Effector memory CD8-positive, alpha-beta T cell (primary cell): ENCODE results near the gene NKD1.
"Not testable (repeated sequence)": the region's sequence is repeated elsewhere in the genome, so short reads cannot be mapped to it uniquely, and the experiment has no call there.

ENCODE experiments used
- ATAC-seq: fragments of 150-1000 bp; cut with Tn5 transposase; replicated peaks from 2 replicates; pipeline ENCODE4 v1.10.0; 2021; ENCODE audit warnings: mild to moderate bottlenecking, moderate library complexity
- DNase-seq, 3 experiments: peaks; one replicate each; pipeline ENCODE4 v3.0.0; 2021
- H3K27ac Mint-ChIP-seq, 2 donors: one replicate each; pipeline ENCODE4 v1.8.0; 2022; ENCODE audit warnings: mild to moderate bottlenecking in 2 of 2, mixed read lengths in 2 of 2, moderate library complexity in 2 of 2
- H3K27me3 Mint-ChIP-seq, 2 donors: one replicate each; pipeline ENCODE4 v1.8.0; 2022; ENCODE audit warnings: mixed read lengths in 2 of 2
- H3K36me3 Mint-ChIP-seq: one replicate; pipeline ENCODE4 v1.8.0; 2022; ENCODE audit warnings: mild to moderate bottlenecking, moderate library complexity, mixed read lengths; ENCODE audit not compliant: insufficient read depth
- H3K4me1 Mint-ChIP-seq, 2 donors: one replicate each; pipeline ENCODE4 v1.8.0; 2022; ENCODE audit warnings: low read depth in 2 of 2, mixed read lengths in 2 of 2
- H3K4me3 Mint-ChIP-seq, 2 donors: one replicate each; pipeline ENCODE4 v1.8.0; 2022; ENCODE audit warnings: mild to moderate bottlenecking in 2 of 2, mixed read lengths in 2 of 2, moderate library complexity in 2 of 2
- H3K9me3 Mint-ChIP-seq, 2 donors: one replicate each; pipeline ENCODE4 v1.8.0; 2022; ENCODE audit warnings: mixed read lengths in 2 of 2

NKD1 gene

DNA sequence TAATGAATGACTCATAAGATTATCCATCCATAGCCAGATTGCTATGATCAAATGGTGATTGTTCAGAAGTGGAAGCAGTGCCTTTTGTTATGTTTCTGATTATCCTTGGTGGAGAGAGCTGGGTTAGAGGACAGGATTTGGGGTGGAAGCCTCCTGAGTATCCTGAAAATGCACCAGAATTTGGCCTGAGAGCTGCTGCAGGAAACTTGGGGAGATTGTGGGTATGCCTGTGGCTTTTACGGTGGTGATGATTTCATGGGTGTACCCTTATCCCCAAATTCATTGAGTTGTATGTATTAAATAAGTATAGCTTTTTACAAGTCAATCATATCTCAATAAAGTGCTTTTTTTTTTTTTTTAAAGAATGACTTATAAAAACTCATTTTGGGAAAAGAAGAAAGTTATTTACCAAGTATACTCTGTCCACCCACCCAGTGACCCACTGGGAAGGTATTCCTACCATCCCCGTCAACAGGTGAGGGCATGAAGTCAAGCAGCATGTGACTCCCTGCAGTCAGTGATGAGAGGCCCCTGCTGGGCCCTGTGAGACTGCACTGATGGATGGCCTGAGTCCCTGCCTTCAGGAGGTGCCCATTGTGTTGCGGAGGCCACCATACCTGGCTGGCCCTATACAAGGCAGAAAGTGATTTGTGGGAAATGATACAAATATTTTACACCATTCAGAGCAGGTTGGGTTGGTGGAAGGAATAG, 28.4 kb downstream of the NKD1 start:
- peaks cover 0 to 8% of the 10 kb centered on the region in 2 donors for H3K9me3 Mint-ChIP-seq
- peaks cover 0 to 9% of the 10 kb centered on the region in 2 donors for H3K27me3 Mint-ChIP-seq
- no peak for DNase-seq
- peaks cover 0 to 2% of the 10 kb centered on the region in 2 donors for H3K4me1 Mint-ChIP-seq
- H3K36me3 Mint-ChIP-seq, result no peaks in the 10 kb centered on the region
- H3K4me3 Mint-ChIP-seq, result no peak overlapping the region
- H3K27ac Mint-ChIP-seq, result no peak overlapping the region
- no peak for ATAC-seq

- H3K27ac Mint-ChIP-seq, result no peak overlapping the region
- no peaks in the 10 kb centered on the region for H3K36me3 Mint-ChIP-seq
- no peak for ATAC-seq
- H3K27me3 Mint-ChIP-seq, result no peaks in the 10 kb centered on the region
- H3K9me3 Mint-ChIP-seq, result peaks cover 0 to 8% of the 10 kb centered on the region in 2 donors
- peaks cover 0 to 2% of the 10 kb centered on the region in 2 donors for H3K4me1 Mint-ChIP-seq
- no peak overlapping the region for H3K4me3 Mint-ChIP-seq
- no peak for DNase-seq
These were observed 29.9 kb downstream of the NKD1 start for GRCh38 chr16:50578137-50578536.

GRCh38 chr16:50579373-50579772, 31.2 kb downstream of the NKD1 start:
- not testable (repeated sequence) for H3K4me3 Mint-ChIP-seq, ATAC-seq, H3K9me3 Mint-ChIP-seq, H3K27me3 Mint-ChIP-seq, H3K36me3 Mint-ChIP-seq, DNase-seq, H3K4me1 Mint-ChIP-seq
- peak overlapping the region in 1 of 2 donors; percentile 53 for H3K27ac Mint-ChIP-seq

- Mint-ChIP-seq H3K27ac (no peak overlapping the region), H3K27me3 (no peaks in the 10 kb centered on the region)
These were observed 32.1 kb downstream of the NKD1 start for GRCh38 chr16:50580180-50580798.

DNA sequence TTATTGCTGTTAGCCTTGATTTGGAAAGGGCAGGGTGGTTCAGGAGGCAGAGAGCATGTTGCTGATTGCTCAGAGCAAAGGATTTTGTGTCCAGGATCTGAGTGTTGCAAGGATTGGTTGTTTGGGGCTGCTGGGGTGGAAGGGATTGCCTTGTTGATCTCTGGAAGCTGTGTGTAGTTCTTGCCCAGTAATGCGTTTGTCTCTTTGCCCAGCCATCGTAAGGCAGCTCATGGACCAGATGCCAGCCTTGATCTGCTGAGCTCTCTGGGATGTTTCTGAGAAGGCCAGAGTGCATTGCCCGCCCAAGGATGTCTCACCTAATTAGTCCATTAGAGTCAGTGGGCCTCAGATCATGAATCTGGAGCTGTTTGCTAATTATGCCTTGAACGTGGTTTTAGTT, 33.6 kb downstream of the NKD1 start:
- no peaks in the 10 kb centered on the region for H3K27me3 Mint-ChIP-seq
- no peak overlapping the region for H3K4me3 Mint-ChIP-seq
- no peaks in the 10 kb centered on the region for H3K36me3 Mint-ChIP-seq
- DNase-seq, result no peak
- ATAC-seq, result no peak
- peak overlapping the region in 1 of 2 donors; percentile 19 for H3K27ac Mint-ChIP-seq
- peaks cover 0 to 4% of the 10 kb centered on the region in 2 donors for H3K4me1 Mint-ChIP-seq
- peaks cover 0 to 8% of the 10 kb centered on the region in 2 donors for H3K9me3 Mint-ChIP-seq

More at GRCh38 chr16:50580180-50580798, 32.1 kb downstream of the NKD1 start:
- H3K4me1 Mint-ChIP-seq, result peaks cover 0 to 4% of the 10 kb centered on the region in 2 donors
- no peak for DNase-seq
- ATAC-seq, result no peak
- no peaks in the 10 kb centered on the region for H3K36me3 Mint-ChIP-seq
- no peak overlapping the region for H3K4me3 Mint-ChIP-seq
- H3K9me3 Mint-ChIP-seq, result peaks cover 0 to 8% of the 10 kb centered on the region in 2 donors

DNA sequence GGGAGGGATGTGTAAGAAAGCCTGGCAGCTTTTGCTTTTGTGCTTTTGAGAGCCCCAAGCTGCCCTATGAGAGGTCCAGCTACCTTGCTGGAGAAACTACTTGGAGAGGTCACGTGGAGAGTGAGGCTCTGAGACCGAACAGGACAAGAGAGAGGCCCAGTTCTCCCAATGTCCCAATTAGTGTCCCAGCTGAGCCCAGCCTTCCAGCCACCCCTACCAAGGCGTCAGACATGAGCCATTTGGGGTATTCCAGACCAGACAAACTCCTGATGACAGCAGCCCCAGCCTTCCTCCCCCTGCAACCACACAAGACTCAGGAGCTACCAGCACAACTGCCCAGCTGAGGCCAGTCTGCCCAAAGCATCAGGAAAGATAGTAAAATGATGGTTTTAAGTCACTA, 35.0 kb downstream of the NKD1 start:
- H3K27ac Mint-ChIP-seq, result no peak overlapping the region
- peaks cover 0 to 4% of the 10 kb centered on the region in 2 donors for H3K4me1 Mint-ChIP-seq
- DNase-seq (no peak), ATAC-seq (no peak)
- no peaks in the 10 kb centered on the region for H3K27me3 Mint-ChIP-seq
- H3K36me3 Mint-ChIP-seq, result no peaks in the 10 kb centered on the region
- H3K9me3 Mint-ChIP-seq, result peaks cover 0 to 8% of the 10 kb centered on the region in 2 donors
- no peak overlapping the region for H3K4me3 Mint-ChIP-seq

DNA sequence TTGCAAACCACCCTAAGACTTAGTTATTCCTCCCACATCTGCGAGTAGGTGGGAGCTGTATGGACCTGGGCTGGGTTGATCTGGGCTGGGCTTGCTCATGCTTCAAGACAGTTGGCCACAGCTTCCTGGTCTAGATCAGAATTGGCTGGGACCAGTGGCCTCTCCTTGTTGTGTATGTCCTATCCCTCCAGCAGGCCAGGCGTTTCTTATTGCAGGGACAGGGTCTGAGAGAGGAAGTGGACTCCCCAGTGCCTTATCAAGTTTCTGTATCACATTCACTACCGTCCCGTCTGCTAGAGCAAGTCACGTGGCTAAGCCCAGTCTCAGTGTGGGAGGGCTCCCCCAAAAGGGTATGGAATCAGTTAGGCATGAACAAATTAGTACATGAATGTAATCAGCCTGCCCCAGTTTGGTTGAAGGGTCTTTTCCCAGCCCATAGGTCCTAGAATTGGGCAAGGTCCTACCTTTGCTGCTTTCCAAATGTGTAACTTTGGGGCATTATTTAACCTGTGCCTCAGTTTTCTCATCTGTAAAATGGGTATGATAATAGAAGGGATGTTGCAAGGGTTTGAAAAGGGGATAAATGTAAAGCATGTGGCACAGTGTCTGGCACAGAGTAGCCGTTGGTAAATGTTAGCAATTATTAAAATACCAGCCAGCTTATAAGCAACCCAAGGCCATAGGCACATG, 36.0 kb downstream of the NKD1 start:
- H3K4me3 Mint-ChIP-seq, result no peak overlapping the region
- H3K27me3 Mint-ChIP-seq, result peaks cover 4 to 5% of the 10 kb centered on the region in 2 donors
- H3K36me3 Mint-ChIP-seq, result peaks cover 2% of the 10 kb centered on the region
- peaks cover 0 to 8% of the 10 kb centered on the region in 2 donors for H3K4me1 Mint-ChIP-seq
- H3K9me3 Mint-ChIP-seq, result peaks cover 0 to 8% of the 10 kb centered on the region in 2 donors
- DNase-seq, result no peak
- ATAC-seq, result peak; percentile 22
- H3K27ac Mint-ChIP-seq, result no peak overlapping the region

- Mint-ChIP-seq H3K4me1 (peaks cover 0 to 8% of the 10 kb centered on the region in 2 donors), H3K4me3 (no peak overlapping the region), H3K36me3 (peaks cover 3% of the 10 kb centered on the region), H3K27me3 (peaks cover 8 to 13% of the 10 kb centered on the region in 2 donors), H3K27ac (no peak overlapping the region), H3K9me3 (no peaks in the 10 kb centered on the region)
- ATAC-seq (no peak), DNase-seq (no peak)
These were observed 37.2 kb downstream of the NKD1 start for GRCh38 chr16:50585331-50585776.

GRCh38 chr16:50587543-50587942, 39.3 kb downstream of the NKD1 start:
- ATAC-seq, result no peak
- Mint-ChIP-seq H3K27ac (no peak overlapping the region), H3K27me3 (peaks cover 8 to 13% of the 10 kb centered on the region in 2 donors), H3K4me1 (peaks cover 0 to 8% of the 10 kb centered on the region in 2 donors), H3K36me3 (peaks cover 3% of the 10 kb centered on the region), H3K4me3 (no peak overlapping the region), H3K9me3 (no peaks in the 10 kb centered on the region)
- DNase-seq, result no peak

GRCh38 chr16:50588276-50588675, 40.1 kb downstream of the NKD1 start:
- H3K27ac Mint-ChIP-seq, result no peak overlapping the region
- H3K36me3 Mint-ChIP-seq, result peaks cover 3% of the 10 kb centered on the region
- peaks cover 8 to 13% of the 10 kb centered on the region in 2 donors for H3K27me3 Mint-ChIP-seq
- H3K9me3 Mint-ChIP-seq, result no peaks in the 10 kb centered on the region
- peaks cover 0 to 8% of the 10 kb centered on the region in 2 donors for H3K4me1 Mint-ChIP-seq
- ATAC-seq, result no peak
- DNase-seq, result no peak
- no peak overlapping the region for H3K4me3 Mint-ChIP-seq

- DNase-seq (no peak), ATAC-seq (no peak)
- H3K4me1 Mint-ChIP-seq, result peaks cover 3 to 9% of the 10 kb centered on the region in 2 donors
- H3K4me3 Mint-ChIP-seq, result no peak overlapping the region
- peaks cover 8 to 13% of the 10 kb centered on the region in 2 donors for H3K27me3 Mint-ChIP-seq
- no peaks in the 10 kb centered on the region for H3K9me3 Mint-ChIP-seq
- no peak overlapping the region for H3K27ac Mint-ChIP-seq
- H3K36me3 Mint-ChIP-seq, result peaks cover 3% of the 10 kb centered on the region
These were observed 43.0 kb downstream of the NKD1 start for GRCh38 chr16:50591209-50591608.

- DNase-seq (no peak), ATAC-seq (no peak)
- Mint-ChIP-seq H3K4me1 (peaks cover 3 to 9% of the 10 kb centered on the region in 2 donors), H3K36me3 (peaks cover 3% of the 10 kb centered on the region), H3K27ac (no peak overlapping the region), H3K9me3 (no peaks in the 10 kb centered on the region), H3K27me3 (peaks cover 8 to 13% of the 10 kb centered on the region in 2 donors), H3K4me3 (no peak overlapping the region)
These were observed 43.9 kb downstream of the NKD1 start for GRCh38 chr16:50591800-50592771.

DNA sequence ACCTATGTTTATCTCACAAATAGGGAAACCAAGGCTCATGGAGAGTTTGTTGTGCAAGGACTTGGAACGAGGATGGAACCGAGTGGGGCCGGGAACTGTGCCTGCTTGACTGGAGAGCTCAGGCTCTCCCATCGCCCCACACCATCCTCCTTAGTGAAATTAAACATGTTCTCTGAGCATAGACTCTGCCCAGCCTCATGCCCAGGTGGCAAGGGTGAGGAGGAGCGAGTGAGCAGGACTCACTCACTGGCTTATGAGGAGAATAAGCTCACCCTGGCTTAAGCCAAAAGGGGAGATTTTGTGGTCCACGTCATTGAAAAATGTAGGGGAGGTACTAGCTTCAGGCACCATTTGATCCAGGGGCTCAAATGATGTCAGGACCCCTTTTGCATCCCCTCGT, 44.8 kb downstream of the NKD1 start:
- DNase-seq (no peak), ATAC-seq (no peak)
- H3K36me3 Mint-ChIP-seq, result peaks cover 3% of the 10 kb centered on the region
- no peak overlapping the region for H3K4me3 Mint-ChIP-seq
- H3K27ac Mint-ChIP-seq, result no peak overlapping the region
- H3K27me3 Mint-ChIP-seq, result peaks cover 8 to 13% of the 10 kb centered on the region in 2 donors
- H3K9me3 Mint-ChIP-seq, result no peaks in the 10 kb centered on the region
- H3K4me1 Mint-ChIP-seq, result peaks cover 3 to 9% of the 10 kb centered on the region in 2 donors
